Activated CD4-positive, alpha-beta memory T cell treated with anti-CD3 and anti-CD28 coated beads, Interleukin-2, amount 10 ng/mL, durations not matched to agents 7 days and 5 days (primary cell): ENCODE measurements around the gene HP. TPM values are rescaled to one million over a fixed set of nuclear protein-coding genes. Genes with fewer than 3 reads are reported as not detected.
"Not testable (repeated sequence)": the region's sequence is repeated elsewhere in the genome, so short reads cannot be mapped to it uniquely, and the experiment has no call there.

Experiments
- CTCF ChIA-PET: fragments of 350-600 bp; sonication (Branson Sonifier 250); formaldehyde crosslinking; loops from one replicate; lab custom pipeline; 2021; ENCODE audit warnings: antibody characterized with exemption, inconsistent platforms; lab: Charles Lee
- POLR2A ChIA-PET: fragments of 350-600 bp; sonication (Branson Sonifier 250); formaldehyde crosslinking; loops from one replicate; lab custom pipeline; 2021; ENCODE audit warnings: antibody characterized with exemption; lab: Charles Lee
- DNase-seq: peaks from one replicate; pipeline ENCODE4 v3.0.0-alpha.2; 2020
- H3K27ac Mint-ChIP-seq: one replicate; pipeline ENCODE4 v1.8.0; 2021; ENCODE audit warnings: mild to moderate bottlenecking, mixed read lengths
- H3K27me3 Mint-ChIP-seq: one replicate; pipeline ENCODE4 v1.8.0; 2021; ENCODE audit warnings: mixed read lengths
- H3K36me3 Mint-ChIP-seq: one replicate; pipeline ENCODE4 v1.8.0; 2021; ENCODE audit warnings: low read depth, mixed read lengths
- H3K4me1 Mint-ChIP-seq: one replicate; pipeline ENCODE4 v1.8.0; 2021; ENCODE audit warnings: mixed read lengths
- H3K4me3 Mint-ChIP-seq: one replicate; pipeline ENCODE4 v1.8.0; 2021; ENCODE audit warnings: mild to moderate bottlenecking, mixed read lengths
- H3K9me3 Mint-ChIP-seq: one replicate; pipeline ENCODE4 v1.8.0; 2021; ENCODE audit warnings: mixed read lengths
- total RNA-seq, 2 experiments: library from RNA; stranded (reverse); gene quantifications; one replicate each; pipeline ENCODE4 v1.2.3, GENCODE V29; 2021

Gene HP, protein sequence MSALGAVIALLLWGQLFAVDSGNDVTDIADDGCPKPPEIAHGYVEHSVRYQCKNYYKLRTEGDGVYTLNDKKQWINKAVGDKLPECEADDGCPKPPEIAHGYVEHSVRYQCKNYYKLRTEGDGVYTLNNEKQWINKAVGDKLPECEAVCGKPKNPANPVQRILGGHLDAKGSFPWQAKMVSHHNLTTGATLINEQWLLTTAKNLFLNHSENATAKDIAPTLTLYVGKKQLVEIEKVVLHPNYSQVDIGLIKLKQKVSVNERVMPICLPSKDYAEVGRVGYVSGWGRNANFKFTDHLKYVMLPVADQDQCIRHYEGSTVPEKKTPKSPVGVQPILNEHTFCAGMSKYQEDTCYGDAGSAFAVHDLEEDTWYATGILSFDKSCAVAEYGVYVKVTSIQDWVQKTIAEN
- total RNA-seq = not detected

DNA sequence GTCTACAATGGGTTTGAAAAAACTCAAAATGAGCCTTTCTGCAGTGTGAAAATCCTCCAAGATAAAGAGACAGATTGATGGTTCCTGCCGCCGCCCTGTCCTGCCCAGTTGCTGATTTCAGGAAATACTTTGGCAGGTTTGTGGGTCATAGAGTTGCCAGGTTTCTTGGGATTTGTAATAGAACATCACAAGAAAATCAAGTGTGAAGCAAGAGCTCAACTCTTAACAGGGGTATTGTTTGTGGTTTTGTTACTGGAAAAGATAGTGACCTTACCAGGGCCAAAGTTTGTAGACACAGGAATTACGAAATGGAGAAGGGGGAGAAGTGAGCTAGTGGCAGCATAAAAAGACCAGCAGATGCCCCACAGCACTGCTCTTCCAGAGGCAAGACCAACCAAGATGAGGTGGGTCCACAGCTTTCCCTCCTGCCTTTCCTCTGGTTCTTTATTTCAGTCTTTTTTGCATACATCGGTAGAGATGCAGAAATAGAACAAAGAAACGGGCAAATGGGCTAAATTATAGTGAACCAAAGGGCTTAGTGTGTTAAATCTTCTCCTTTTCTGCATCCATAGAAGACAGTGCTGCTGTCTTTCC lies at the start of gene HP:
Gene HP (plus strand): TSS at position 252 of the 594 bp plus-strand sequence. CDS start 148 bp downstream, at position 400.
- H3K27ac Mint-ChIP-seq, H3K27me3 Mint-ChIP-seq, H3K36me3 Mint-ChIP-seq, H3K9me3 Mint-ChIP-seq, DNase-seq, POLR2A ChIA-PET, H3K4me1 Mint-ChIP-seq, H3K4me3 Mint-ChIP-seq: not testable (repeated sequence)
- CTCF ChIA-PET = interaction anchor here (1.0 kb wide), 1 partner anchor 18 kb away, joined by 3 read pairs; no protein-coding TSS in a partner anchor

DNA sequence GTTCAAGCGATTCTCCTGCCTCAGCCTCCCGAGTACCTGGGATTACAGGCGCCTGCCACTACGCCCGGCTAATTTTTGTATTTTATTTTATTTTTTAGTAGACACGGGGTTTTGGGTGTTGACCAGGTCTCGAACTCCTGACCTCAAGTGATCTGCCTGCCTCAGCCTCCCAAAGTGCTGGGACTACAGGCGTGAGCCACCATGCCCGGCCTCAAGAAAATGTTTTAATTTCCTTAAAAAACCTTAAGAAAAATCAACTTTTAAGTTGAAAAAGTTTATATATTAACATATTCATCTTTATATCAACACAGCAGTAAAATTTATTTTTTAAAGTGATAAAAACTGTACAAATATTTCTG lies 46.3 kb upstream of the HP start:
- H3K4me1 Mint-ChIP-seq = peaks cover 20% of the 10 kb centered on the region
- H3K9me3 Mint-ChIP-seq, H3K27me3 Mint-ChIP-seq, H3K27ac Mint-ChIP-seq, POLR2A ChIA-PET, DNase-seq, CTCF ChIA-PET, H3K36me3 Mint-ChIP-seq: not testable (repeated sequence)
- H3K4me3 Mint-ChIP-seq = peak overlapping the region; percentile 89

DNA sequence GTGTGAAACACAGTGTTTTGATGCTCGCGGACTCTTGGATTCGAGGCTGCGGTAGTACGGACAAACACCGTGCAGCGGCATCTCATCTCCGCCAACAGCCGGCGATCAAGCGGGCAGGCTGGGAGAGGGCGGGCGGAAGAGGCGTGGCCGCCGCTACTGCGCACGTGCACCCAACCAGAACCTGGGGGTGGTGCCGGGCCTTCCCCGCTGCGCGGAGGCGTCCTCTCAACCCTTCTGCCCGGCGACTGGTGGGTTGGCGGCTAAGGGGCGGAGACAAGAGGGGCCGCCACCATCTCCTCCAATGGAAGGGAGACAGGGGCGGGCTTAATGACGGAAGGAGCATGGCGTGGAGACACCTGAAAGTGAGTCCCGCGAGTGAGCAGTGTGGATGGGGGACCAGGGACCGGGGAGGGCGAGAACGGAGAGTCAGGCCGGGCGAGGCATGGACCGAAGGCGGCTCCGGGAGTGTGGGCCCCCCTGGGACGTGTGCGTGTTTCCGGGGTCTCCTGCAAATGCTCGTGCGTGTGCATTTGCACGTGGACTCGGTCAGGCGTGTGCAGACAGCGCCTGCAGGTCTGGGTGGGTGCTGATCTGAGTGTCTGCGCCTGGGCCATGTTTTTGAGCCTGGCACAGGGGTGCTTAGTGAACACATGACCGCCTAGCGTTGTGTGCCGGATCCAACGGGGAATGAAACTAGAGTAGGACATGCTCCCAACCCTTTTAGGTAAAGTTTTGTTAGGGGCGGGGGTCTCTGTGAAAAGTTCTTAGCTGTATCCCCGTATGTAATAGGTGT lies 45.7 kb upstream of the HP start, which contains the start of gene DHODH:
Gene DHODH (plus strand): TSS at position 321 of the 793 bp plus-strand sequence. CDS start 21 bp downstream, at position 342.
- Mint-ChIP-seq H3K4me3 (peak within 1 kb of the TSS; percentile 89), H3K4me1 (peaks cover 26% of the 10 kb centered on the region), H3K36me3 (no peaks in the 10 kb centered on the region), H3K9me3 (no peaks in the 10 kb centered on the region), H3K27me3 (no peaks in the 10 kb centered on the region), H3K27ac (peak within 1 kb of the TSS; percentile 73)
- peak; percentile 98 for DNase-seq
- ChIA-PET POLR2A (no interaction called here), CTCF (interaction anchor here (0.7 kb wide), 1 partner anchor 35 kb away, joined by 5 read pairs; no protein-coding TSS in a partner anchor)

- ChIA-PET CTCF (no interaction called here), POLR2A (no interaction called here)
- Mint-ChIP-seq H3K9me3 (no peaks in the 10 kb centered on the region), H3K27me3 (no peaks in the 10 kb centered on the region), H3K36me3 (no peaks in the 10 kb centered on the region), H3K4me1 (peaks cover 29% of the 10 kb centered on the region), H3K4me3 (peak overlapping the region; percentile 61), H3K27ac (no peak overlapping the region)
- DNase-seq = no peak
Measured at GRCh38 chr16:72009779-72010178, 44.5 kb upstream of the HP start.

GRCh38 chr16:72012607-72013006 lies 41.7 kb upstream of the HP start:
- ChIA-PET POLR2A (no interaction called here), CTCF (interaction anchor here (0.6 kb wide), 1 partner anchor 12 kb away, joined by 3 read pairs; the partner anchor contains the start of gene PKD1L3)
- H3K27me3 Mint-ChIP-seq = no peaks in the 10 kb centered on the region
- peaks cover 26% of the 10 kb centered on the region for H3K4me1 Mint-ChIP-seq
- H3K36me3 Mint-ChIP-seq = peaks cover 3% of the 10 kb centered on the region
- no peaks in the 10 kb centered on the region for H3K9me3 Mint-ChIP-seq
- DNase-seq = no peak
- no peak overlapping the region for H3K4me3 Mint-ChIP-seq
- no peak overlapping the region for H3K27ac Mint-ChIP-seq

GRCh38 chr16:72013389-72013788 lies 40.9 kb upstream of the HP start:
- Mint-ChIP-seq H3K27ac (peak overlapping the region; percentile 27), H3K4me1 (peaks cover 25% of the 10 kb centered on the region), H3K9me3 (no peaks in the 10 kb centered on the region), H3K27me3 (no peaks in the 10 kb centered on the region), H3K36me3 (peaks cover 3% of the 10 kb centered on the region), H3K4me3 (no peak overlapping the region)
- ChIA-PET POLR2A (interaction anchor here (0.5 to 1.2 kb wide), 2 partner anchors 12 to 129 kb away, joined by 3 to 4 read pairs; no protein-coding TSS in a partner anchor), CTCF (interaction anchor here (0.6 kb wide), 1 partner anchor 13 kb away, joined by 3 read pairs; the partner anchor contains the start of gene PKD1L3)
- DNase-seq = no peak

DNA sequence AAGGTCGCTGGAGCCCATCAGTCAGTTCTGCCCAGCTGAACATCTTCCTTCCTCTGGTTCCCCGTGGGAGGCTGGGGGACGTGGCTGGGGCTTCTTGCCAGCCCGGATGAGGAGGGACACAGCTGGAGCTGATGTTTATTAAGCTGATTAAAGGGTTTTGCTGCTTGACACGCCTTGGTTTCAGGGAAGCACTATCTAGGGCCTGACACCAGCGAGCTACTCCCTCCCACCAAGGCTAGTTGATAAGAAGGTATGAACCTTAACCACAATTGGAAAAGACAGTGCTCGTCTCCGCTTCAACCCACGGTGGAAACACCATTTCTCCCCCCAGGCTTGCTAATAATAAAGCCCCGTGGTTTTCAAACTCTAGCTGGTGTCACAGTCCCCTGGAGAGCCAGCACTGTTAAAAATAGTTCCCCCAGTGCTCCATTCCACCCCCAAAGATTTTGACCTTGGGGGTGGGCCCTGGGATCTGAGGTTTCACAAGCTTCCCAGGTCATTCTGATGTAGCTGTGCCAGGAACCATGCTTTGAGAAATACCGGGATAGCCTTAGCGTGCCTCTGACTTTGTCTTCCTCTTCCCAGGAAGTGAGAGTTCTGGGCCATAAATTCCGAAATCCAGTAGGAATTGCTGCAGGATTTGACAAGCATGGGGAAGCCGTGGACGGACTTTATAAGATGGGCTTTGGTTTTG lies 40.3 kb upstream of the HP start:
- DNase-seq = no peak
- Mint-ChIP-seq H3K27me3 (no peaks in the 10 kb centered on the region), H3K4me1 (peaks cover 20% of the 10 kb centered on the region), H3K9me3 (no peaks in the 10 kb centered on the region), H3K4me3 (no peak overlapping the region), H3K36me3 (peaks cover 3% of the 10 kb centered on the region), H3K27ac (no peak overlapping the region)
- CTCF ChIA-PET = no interaction called here
- POLR2A ChIA-PET = interaction anchor here (0.5 to 1.2 kb wide), 2 partner anchors 13 to 130 kb away, joined by 3 to 4 read pairs; no protein-coding TSS in a partner anchor

DNA sequence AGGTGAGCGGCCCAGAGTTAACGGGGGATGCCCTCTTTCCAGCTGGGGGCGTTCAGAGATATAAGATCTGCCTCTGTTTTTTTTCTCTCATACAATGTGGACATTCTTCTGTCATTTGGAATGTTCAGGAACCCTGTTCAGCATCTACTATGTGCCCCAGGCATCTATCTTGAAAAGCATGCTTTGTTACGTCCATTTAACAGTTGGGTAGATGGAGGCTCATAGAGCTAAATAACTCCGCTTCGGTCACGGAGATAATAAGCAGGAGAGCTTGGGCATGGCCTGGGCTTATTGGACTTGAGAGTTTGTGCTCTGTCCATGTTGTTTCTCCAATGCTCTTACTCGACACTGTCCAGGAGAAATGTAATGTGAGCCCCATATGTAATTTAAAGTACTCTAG lies 39.6 kb upstream of the HP start:
- POLR2A ChIA-PET = interaction anchor here (1.0 kb wide), 1 partner anchor 79 kb away, joined by 3 read pairs; the partner anchor contains the start of gene TXNL4B
- H3K27ac Mint-ChIP-seq = no peak overlapping the region

DNA sequence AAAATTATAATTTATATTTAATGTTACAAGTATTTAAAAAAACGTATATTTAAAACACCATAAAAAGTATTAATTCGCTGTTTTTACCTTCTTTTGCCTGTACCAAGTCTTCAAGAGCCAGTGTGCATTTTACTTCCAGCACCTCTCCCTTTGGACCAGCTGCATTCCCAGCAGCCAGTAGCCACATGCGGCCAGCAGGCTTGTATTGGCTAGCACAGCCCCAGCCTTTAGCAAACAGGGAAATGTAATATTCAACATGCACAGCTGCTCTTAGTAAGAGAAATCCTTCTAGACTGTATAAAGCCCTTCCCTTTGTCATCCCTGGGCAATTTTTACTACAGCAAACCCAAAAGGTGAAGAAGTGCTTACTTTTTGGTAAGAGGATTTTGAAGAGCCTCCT lies 39.2 kb upstream of the HP start:
- H3K4me3 Mint-ChIP-seq = no peak overlapping the region
- no peaks in the 10 kb centered on the region for H3K9me3 Mint-ChIP-seq
- H3K27me3 Mint-ChIP-seq = no peaks in the 10 kb centered on the region
- no peak overlapping the region for H3K27ac Mint-ChIP-seq
- peaks cover 3% of the 10 kb centered on the region for H3K36me3 Mint-ChIP-seq
- CTCF ChIA-PET = no interaction called here
- no peak for DNase-seq
- peaks cover 17% of the 10 kb centered on the region for H3K4me1 Mint-ChIP-seq
- POLR2A ChIA-PET = interaction anchor here (1.0 kb wide), 1 partner anchor 78 kb away, joined by 3 read pairs; the partner anchor contains the start of gene TXNL4B

More for the DNA sequence above, 39.6 kb upstream of the HP start:
- H3K27me3 Mint-ChIP-seq = no peaks in the 10 kb centered on the region
- CTCF ChIA-PET = no interaction called here
- H3K9me3 Mint-ChIP-seq = no peaks in the 10 kb centered on the region
- peaks cover 3% of the 10 kb centered on the region for H3K36me3 Mint-ChIP-seq
- DNase-seq = no peak
- no peak overlapping the region for H3K4me3 Mint-ChIP-seq
- H3K4me1 Mint-ChIP-seq = peaks cover 20% of the 10 kb centered on the region

DNA sequence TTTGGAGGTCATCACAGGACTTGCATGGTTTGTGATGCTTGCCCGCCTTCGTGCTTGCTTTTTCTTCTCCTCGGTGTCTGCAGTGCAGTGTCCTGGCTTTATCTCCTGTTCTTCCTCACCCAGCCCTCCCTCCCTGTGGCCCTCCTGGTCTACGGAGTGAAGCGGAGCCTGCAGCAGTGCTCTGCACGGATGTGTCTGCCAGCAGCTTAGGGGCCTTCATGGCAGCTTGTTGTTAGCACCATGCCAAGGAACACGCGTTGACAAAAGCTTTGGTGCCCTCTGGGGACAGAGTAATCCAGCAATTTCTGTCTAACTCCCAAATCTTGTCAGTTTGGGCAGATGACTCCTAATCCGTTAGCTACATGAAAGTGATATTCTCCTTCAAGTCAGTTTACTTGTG lies 35.8 kb upstream of the HP start:
- ChIA-PET POLR2A (no interaction called here), CTCF (no interaction called here)
- Mint-ChIP-seq H3K27ac (no peak overlapping the region), H3K27me3 (no peaks in the 10 kb centered on the region), H3K9me3 (no peaks in the 10 kb centered on the region), H3K4me3 (no peak overlapping the region), H3K36me3 (peaks cover 11% of the 10 kb centered on the region), H3K4me1 (peaks cover 5% of the 10 kb centered on the region)
- DNase-seq = no peak

- Mint-ChIP-seq H3K27ac (no peak overlapping the region), H3K36me3 (peaks cover 25% of the 10 kb centered on the region), H3K27me3 (no peaks in the 10 kb centered on the region), H3K9me3 (no peaks in the 10 kb centered on the region), H3K4me3 (no peak overlapping the region), H3K4me1 (no peaks in the 10 kb centered on the region)
- POLR2A ChIA-PET = no interaction called here
- DNase-seq = no peak
- CTCF ChIA-PET = no interaction called here
Measured at GRCh38 chr16:72021043-72021442, 33.3 kb upstream of the HP start.

GRCh38 chr16:72022127-72022526 lies 32.2 kb upstream of the HP start:
- POLR2A ChIA-PET = no interaction called here
- peaks cover 23% of the 10 kb centered on the region for H3K36me3 Mint-ChIP-seq
- no peaks in the 10 kb centered on the region for H3K4me1 Mint-ChIP-seq
- H3K9me3 Mint-ChIP-seq = no peaks in the 10 kb centered on the region
- H3K4me3 Mint-ChIP-seq = no peak overlapping the region
- CTCF ChIA-PET = interaction anchor here (0.7 kb wide), 1 partner anchor 1887 kb away, joined by 3 read pairs; no protein-coding TSS in a partner anchor
- H3K27ac Mint-ChIP-seq = no peak overlapping the region
- H3K27me3 Mint-ChIP-seq = no peaks in the 10 kb centered on the region
- no peak for DNase-seq
